Mesothelial cell of epicardium (in vitro differentiated cells): ENCODE data around the gene SYTL2. TPM values are rescaled to one million over a fixed set of nuclear protein-coding genes. Genes with fewer than 3 reads are reported as not detected.
"Not testable (repeated sequence)": the region's sequence is repeated elsewhere in the genome, so short reads cannot be mapped to it uniquely, and the experiment has no call there.

ENCODE experiments used
- DNase-seq, 2 experiments: peaks; one replicate each; pipeline ENCODE4 v3.0.0; 2021; ENCODE audit warnings: low spot score in 2 of 2; ENCODE audit not compliant: unreplicated experiment in 2 of 2
- H3K27ac Mint-ChIP-seq: 2 replicates; pipeline ENCODE4 v1.8.0; 2021; ENCODE audit warnings: mixed read lengths
- H3K27me3 Mint-ChIP-seq: 2 replicates; pipeline ENCODE4 v1.8.0; 2021; ENCODE audit warnings: low read depth, mixed read lengths
- H3K36me3 Mint-ChIP-seq: 2 replicates; pipeline ENCODE4 v1.8.0; 2021; ENCODE audit warnings: mixed read lengths
- H3K4me1 Mint-ChIP-seq: 2 replicates; pipeline ENCODE4 v1.8.0; 2021; ENCODE audit warnings: mixed read lengths
- H3K4me3 Mint-ChIP-seq: 2 replicates; pipeline ENCODE4 v1.8.0; 2021; ENCODE audit warnings: mild to moderate bottlenecking, moderate library complexity, mixed read lengths
- H3K9me3 Mint-ChIP-seq: 2 replicates; pipeline ENCODE4 v1.8.0; 2021; ENCODE audit warnings: mixed read lengths
- CTCF ChIP-seq: fragments of 200-600 bp; sonication (generic); IDR thresholded peaks from one replicate; pipeline ENCODE4 v1.5.0; 2021; ENCODE audit warnings: antibody characterized with exemption; ENCODE audit not compliant: unreplicated experiment
- total RNA-seq: library from RNA; stranded (reverse); gene quantifications from 3 replicates; pipeline ENCODE4 v1.2.1, GENCODE V29; 2021

Gene SYTL2
- total RNA-seq: 9.9 to 10.4 TPM (median 10.3 TPM) in 3 replicates

GRCh38 chr11:85810871-85811611 is at the start of gene SYTL2:
SYTL2 (minus strand) TSS chr11:85811141; CDS start chr11:85757725, 53,416 bp downstream.
- Mint-ChIP-seq H3K36me3 (no peaks in the 10 kb centered on the region), H3K27me3 (peaks cover 23% of the 10 kb centered on the region), H3K4me1 (peaks cover 17% of the 10 kb centered on the region), H3K27ac (no peak within 1 kb of the TSS), H3K9me3 (no peaks in the 10 kb centered on the region), H3K4me3 (peak within 1 kb of the TSS; percentile 70)
- peak; percentile 35 to 67 for DNase-seq
- no peak for TF ChIP-seq CTCF

GRCh38 chr11:85859541-85859940 is 48.6 kb upstream of the SYTL2 start:
- H3K27me3 Mint-ChIP-seq, H3K4me3 Mint-ChIP-seq, DNase-seq, H3K4me1 Mint-ChIP-seq, H3K27ac Mint-ChIP-seq, H3K36me3 Mint-ChIP-seq: not testable (repeated sequence)
- peaks cover 11% of the 10 kb centered on the region for H3K9me3 Mint-ChIP-seq

GRCh38 chr11:85857098-85857497 is 46.2 kb upstream of the SYTL2 start:
- peaks cover 9% of the 10 kb centered on the region for H3K36me3 Mint-ChIP-seq
- peaks cover 11% of the 10 kb centered on the region for H3K9me3 Mint-ChIP-seq
- no peak overlapping the region for H3K27ac Mint-ChIP-seq
- no peaks in the 10 kb centered on the region for H3K27me3 Mint-ChIP-seq
- DNase-seq: no peak
- no peak overlapping the region for H3K4me3 Mint-ChIP-seq
- peaks cover 10% of the 10 kb centered on the region for H3K4me1 Mint-ChIP-seq
- TF ChIP-seq CTCF: no peak

- no peaks in the 10 kb centered on the region for H3K27me3 Mint-ChIP-seq
- peak within 1 kb of the TSS; percentile 89 for H3K27ac Mint-ChIP-seq
- no peak for DNase-seq
- peaks cover 14% of the 10 kb centered on the region for H3K36me3 Mint-ChIP-seq
- peaks cover 10% of the 10 kb centered on the region for H3K4me1 Mint-ChIP-seq
- peaks cover 18% of the 10 kb centered on the region for H3K9me3 Mint-ChIP-seq
- H3K4me3 Mint-ChIP-seq: peak within 1 kb of the TSS; percentile 80
- TF ChIP-seq CTCF: no peak
These were observed 44.4 kb upstream of the SYTL2 start, which contains the start of gene CCDC83 for GRCh38 chr11:85855341-85855656. CCDC83 (plus strand) TSS chr11:85855383; CDS start chr11:85865124, 9,741 bp downstream.

GRCh38 chr11:85854557-85855340 is 43.8 kb upstream of the SYTL2 start:
- peak; percentile 96 for TF ChIP-seq CTCF
- DNase-seq: peak; percentile 81 to 98
- Mint-ChIP-seq H3K4me1 (peaks cover 10% of the 10 kb centered on the region), H3K27ac (peak overlapping the region; percentile 89), H3K36me3 (peaks cover 17% of the 10 kb centered on the region), H3K27me3 (no peaks in the 10 kb centered on the region), H3K9me3 (peaks cover 17% of the 10 kb centered on the region), H3K4me3 (peak overlapping the region; percentile 80)

GRCh38 chr11:85854212-85854556 is 43.2 kb upstream of the SYTL2 start:
- peaks cover 11% of the 10 kb centered on the region for H3K9me3 Mint-ChIP-seq
- peaks cover 17% of the 10 kb centered on the region for H3K36me3 Mint-ChIP-seq
- peaks cover 10% of the 10 kb centered on the region for H3K4me1 Mint-ChIP-seq
- DNase-seq: no peak
- peak overlapping the region; percentile 80 for H3K4me3 Mint-ChIP-seq
- peak overlapping the region; percentile 89 for H3K27ac Mint-ChIP-seq
- H3K27me3 Mint-ChIP-seq: no peaks in the 10 kb centered on the region
- no peak for TF ChIP-seq CTCF

- H3K4me1 Mint-ChIP-seq, DNase-seq, H3K27me3 Mint-ChIP-seq, H3K27ac Mint-ChIP-seq, H3K4me3 Mint-ChIP-seq: not testable (repeated sequence)
- Mint-ChIP-seq H3K36me3 (peaks cover 16% of the 10 kb centered on the region), H3K9me3 (peaks cover 11% of the 10 kb centered on the region)
These were observed 42.6 kb upstream of the SYTL2 start for GRCh38 chr11:85853541-85853940.

- Mint-ChIP-seq H3K9me3 (peaks cover 13% of the 10 kb centered on the region), H3K36me3 (peaks cover 18% of the 10 kb centered on the region)
- not testable (repeated sequence) for DNase-seq, H3K4me3 Mint-ChIP-seq, H3K4me1 Mint-ChIP-seq, H3K27me3 Mint-ChIP-seq, H3K27ac Mint-ChIP-seq
These were observed 41.8 kb upstream of the SYTL2 start for GRCh38 chr11:85852754-85853153.
